Measurements from ENCODE around the gene APCDD1. TPM values are rescaled to one million over a fixed set of nuclear protein-coding genes. Genes with fewer than 3 reads are reported as not detected.

The APCDD1 gene
- total RNA-seq, 2 donors from 2014 or later: 41.0 to 126 TPM

- intact Hi-C loops (cut with DNase I): loop anchor here (5.0 kb wide), 2 partner anchors 59 to 474 kb away; no protein-coding TSS in a partner anchor
- no peak for DNase-seq (ENCODE audit: low spot score)
These were observed 61.6 kb downstream of the APCDD1 start for GRCh38 chr18:10516078-10516477.

GRCh38 chr18:10518595-10519255, 64.3 kb downstream of the APCDD1 start:
- Histone ChIP-seq H3K9me3 (no peaks in the 10 kb centered on the region), H3K27me3 (replicated peaks; ENCODE audit: insufficient read depth) (no peaks in the 10 kb centered on the region), H3K4me3 (no peak overlapping the region), H3K27ac (peak overlapping the region; percentile 9 to 41), H3K4me1 (replicated peaks) (peaks cover 4% of the 10 kb centered on the region), H3K36me3 (no peaks in the 10 kb centered on the region)
- peak; percentile 47 for DNase-seq (ENCODE audit: low spot score)
- intact Hi-C loops (cut with DNase I): loop anchor here (2.0 to 5.0 kb wide), 3 partner anchors 61 to 512 kb away; no protein-coding TSS in a partner anchor
- 41% methylated on average over 12 of the region's 12 CpGs for WGBS
- TF ChIP-seq CTCF (IDR thresholded peaks at IDR 0.05) (peak in 2 of 4 experiments; percentile 50 to 58), POLR2AphosphoS5 (IDR thresholded peaks at IDR 0.05) (peak; percentile 36), POLR2A (IDR thresholded peaks at IDR 0.05) (no peak)

More at GRCh38 chr18:10516078-10516477, 61.6 kb downstream of the APCDD1 start:
- TF ChIP-seq POLR2A (IDR thresholded peaks at IDR 0.05): no peak
- TF ChIP-seq POLR2AphosphoS5 (IDR thresholded peaks at IDR 0.05): no peak
- no peak for TF ChIP-seq CTCF (IDR thresholded peaks at IDR 0.05)
- Histone ChIP-seq H3K4me1 (replicated peaks) (peaks cover 8% of the 10 kb centered on the region), H3K27me3 (replicated peaks; ENCODE audit: insufficient read depth) (no peaks in the 10 kb centered on the region), H3K4me3 (no peak overlapping the region), H3K27ac (peak overlapping the region; percentile 3 to 29), H3K9me3 (no peaks in the 10 kb centered on the region), H3K36me3 (no peaks in the 10 kb centered on the region)
- 80% methylated on average over 2 of the region's 2 CpGs for WGBS

- Histone ChIP-seq H3K4me3 (no peak overlapping the region), H3K36me3 (no peaks in the 10 kb centered on the region), H3K27ac (peak overlapping the region; percentile 9 to 41), H3K4me1 (replicated peaks) (peaks cover 3% of the 10 kb centered on the region), H3K27me3 (replicated peaks; ENCODE audit: insufficient read depth) (no peaks in the 10 kb centered on the region), H3K9me3 (no peaks in the 10 kb centered on the region)
- no peak for DNase-seq (ENCODE audit: low spot score)
- TF ChIP-seq CTCF (IDR thresholded peaks at IDR 0.05) (no peak), POLR2AphosphoS5 (IDR thresholded peaks at IDR 0.05) (no peak), POLR2A (IDR thresholded peaks at IDR 0.05) (no peak)
- WGBS: 56% methylated on average over 2 of the region's 2 CpGs
- intact Hi-C loops (cut with DNase I): loop anchor here (2.0 to 5.0 kb wide), 3 partner anchors 62 to 513 kb away; no protein-coding TSS in a partner anchor
These were observed 64.9 kb downstream of the APCDD1 start for GRCh38 chr18:10519366-10519765.

GRCh38 chr18:10519999-10520935, 65.8 kb downstream of the APCDD1 start:
- TF ChIP-seq CTCF (IDR thresholded peaks at IDR 0.05): peak; percentile 48 to 87 (median 78)
- no peak for TF ChIP-seq POLR2A (IDR thresholded peaks at IDR 0.05)
- TF ChIP-seq POLR2AphosphoS5 (IDR thresholded peaks at IDR 0.05): peak; percentile 81
- Histone ChIP-seq H3K27me3 (replicated peaks; ENCODE audit: insufficient read depth) (no peaks in the 10 kb centered on the region), H3K4me1 (replicated peaks) (peaks cover 3% of the 10 kb centered on the region), H3K27ac (peak overlapping the region; percentile 13 to 41), H3K9me3 (no peaks in the 10 kb centered on the region), H3K36me3 (no peaks in the 10 kb centered on the region), H3K4me3 (no peak overlapping the region)
- intact Hi-C loops (cut with DNase I): loop anchor here (1.0 to 10.0 kb wide), 6 partner anchors 63 to 815 kb away; partner anchors contain the start of gene RAB31
- DNase-seq (ENCODE audit: low spot score): peak; percentile 87
- WGBS: 22% methylated on average over 17 of the region's 17 CpGs
